Measurements from ENCODE around the gene C6orf132.

The C6orf132 gene

DNA sequence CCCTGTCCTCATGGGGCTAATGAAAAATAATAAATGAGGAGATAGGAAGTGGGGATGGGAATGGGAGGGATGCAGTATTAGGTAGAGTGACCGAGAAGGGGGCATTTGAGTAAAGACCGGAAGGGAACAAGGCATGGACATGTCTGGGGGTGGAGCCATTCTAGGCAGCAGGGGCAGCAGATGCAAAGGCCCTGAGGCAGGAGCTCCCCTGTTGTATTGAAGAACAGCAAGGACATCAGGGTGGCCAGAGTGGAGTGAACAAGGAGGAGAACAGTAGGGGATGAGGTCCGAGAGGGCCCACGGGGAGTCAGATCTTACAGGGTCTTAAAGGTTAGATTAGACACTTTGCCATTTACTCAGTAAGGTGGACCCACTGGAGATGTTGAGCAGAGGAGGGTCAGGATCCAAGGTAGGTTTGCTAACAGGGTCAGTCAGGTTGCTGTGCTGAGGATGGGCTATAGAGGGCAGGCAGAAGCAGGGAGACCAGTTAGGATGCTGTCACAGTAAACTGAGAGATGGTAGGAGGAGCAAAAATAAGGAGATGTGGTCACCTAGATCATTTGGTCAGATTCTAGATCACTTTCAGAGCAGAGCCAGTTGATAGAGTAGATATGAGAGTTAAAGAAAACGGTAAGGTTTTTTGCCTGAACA, 73.4 kb downstream of the C6orf132 start:
- no peak for DNase-seq
- H2BK12ac ChIP-seq (ENCODE audit: low read length), result no peak overlapping the region
- no peak overlapping the region for H2BK120ac ChIP-seq (ENCODE audit: insufficient read depth, low read length, poor library complexity)
- no peak overlapping the region for H3K4me2 ChIP-seq (ENCODE audit: low read length)
- H4K8ac ChIP-seq (ENCODE audit: low read depth, low read length), result no peak overlapping the region
- no peak overlapping the region for H3K9ac ChIP-seq (ENCODE audit: low read length)
- no peak overlapping the region for H3K27ac ChIP-seq (ENCODE audit: low read depth, low read length)
- no peaks in the 10 kb centered on the region for H3K27me3 ChIP-seq (ENCODE audit: insufficient read depth, low read length)
- H3K4ac ChIP-seq (ENCODE audit: low read depth, low read length), result no peak overlapping the region
- no peaks in the 10 kb centered on the region for H3K9me3 ChIP-seq (ENCODE audit: insufficient read depth, low read depth, low read length)
- no peak overlapping the region for H2AFZ ChIP-seq (ENCODE audit: insufficient read depth, low read length, poor library complexity)
- no peaks in the 10 kb centered on the region for H3K79me1 ChIP-seq (ENCODE audit: low read length)
- H3K4me3 ChIP-seq (ENCODE audit: low read depth, low read length), result no peak overlapping the region
- no peak overlapping the region for H3K23ac ChIP-seq (ENCODE audit: low read length)
- no peaks in the 10 kb centered on the region for H3K4me1 ChIP-seq (ENCODE audit: control insufficient read depth in 1 of 2, insufficient read depth in 2 of 2, low read length in 2 of 2)
- H4K12ac ChIP-seq (ENCODE audit: low read depth, low read length), result no peak overlapping the region
- WGBS (ENCODE audit: extremely low coverage, insufficient coverage, insufficient read length), result no CpG with 5 or more reads among the region's 5 CpGs
- no peak overlapping the region for H4K91ac ChIP-seq (ENCODE audit: low read depth, low read length)
- H2AK5ac ChIP-seq (ENCODE audit: low read length), result no peak overlapping the region
- H3K79me2 ChIP-seq (ENCODE audit: control insufficient read depth, insufficient read depth, low read length, poor library complexity), result no peaks in the 10 kb centered on the region
- H3K36me3 ChIP-seq (ENCODE audit: control insufficient read depth in 1 of 2, insufficient read depth in 2 of 2, low read length in 2 of 2), result peaks cover 38 to 54% of the 10 kb centered on the region in 2 experiments
- no peak overlapping the region for H3K18ac ChIP-seq (ENCODE audit: low read length)
- H3K14ac ChIP-seq (ENCODE audit: low read length), result no peak overlapping the region
- H2BK5ac ChIP-seq (ENCODE audit: low read depth, low read length, poor library complexity), result no peak overlapping the region

DNA sequence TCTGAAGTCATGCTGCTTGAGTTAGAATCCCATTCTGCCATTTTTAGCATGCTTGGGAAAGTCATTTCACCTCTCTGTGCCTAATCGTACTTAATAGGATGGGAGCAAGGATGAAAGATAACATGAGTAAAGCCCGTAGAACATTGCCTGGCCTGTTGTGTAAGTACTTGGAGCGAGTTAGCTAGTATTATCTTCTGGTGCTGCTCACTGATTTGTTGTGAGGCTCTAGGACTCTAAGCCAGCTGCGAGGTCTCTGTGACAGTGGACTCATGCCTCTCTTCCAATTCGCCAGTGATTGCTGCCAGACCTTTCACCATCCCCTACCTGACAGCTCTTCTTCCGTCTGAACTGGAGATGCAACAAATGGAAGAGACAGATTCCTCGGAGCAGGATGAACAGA, 74.2 kb downstream of the C6orf132 start:
- Histone ChIP-seq H2BK12ac (ENCODE audit: low read length) (no peak overlapping the region), H3K23ac (ENCODE audit: low read length) (no peak overlapping the region), H3K9ac (ENCODE audit: low read length) (no peak overlapping the region), H3K4ac (ENCODE audit: low read depth, low read length) (no peak overlapping the region), H3K79me2 (ENCODE audit: control insufficient read depth, insufficient read depth, low read length, poor library complexity) (no peaks in the 10 kb centered on the region), H4K8ac (ENCODE audit: low read depth, low read length) (no peak overlapping the region), H2BK120ac (ENCODE audit: insufficient read depth, low read length, poor library complexity) (no peak overlapping the region), H3K14ac (ENCODE audit: low read length) (no peak overlapping the region), H3K9me3 (ENCODE audit: insufficient read depth, low read depth, low read length) (no peaks in the 10 kb centered on the region), H3K4me3 (ENCODE audit: low read depth, low read length) (no peak overlapping the region), H2AK5ac (ENCODE audit: low read length) (no peak overlapping the region), H2AFZ (ENCODE audit: insufficient read depth, low read length, poor library complexity) (no peak overlapping the region), H3K4me2 (ENCODE audit: low read length) (no peak overlapping the region), H3K36me3 (ENCODE audit: control insufficient read depth in 1 of 2, insufficient read depth in 2 of 2, low read length in 2 of 2) (peaks cover 41 to 50% of the 10 kb centered on the region in 2 experiments), H3K4me1 (ENCODE audit: control insufficient read depth in 1 of 2, insufficient read depth in 2 of 2, low read length in 2 of 2) (no peaks in the 10 kb centered on the region), H3K27me3 (ENCODE audit: insufficient read depth, low read length) (no peaks in the 10 kb centered on the region), H3K18ac (ENCODE audit: low read length) (no peak overlapping the region), H3K79me1 (ENCODE audit: low read length) (no peaks in the 10 kb centered on the region), H2BK5ac (ENCODE audit: low read depth, low read length, poor library complexity) (no peak overlapping the region), H4K12ac (ENCODE audit: low read depth, low read length) (no peak overlapping the region), H4K91ac (ENCODE audit: low read depth, low read length) (no peak overlapping the region), H3K27ac (ENCODE audit: low read depth, low read length) (no peak overlapping the region)
- WGBS (ENCODE audit: extremely low coverage, insufficient coverage, insufficient read length), result no CpG with 5 or more reads among the region's 7 CpGs
- no peak for DNase-seq

DNA sequence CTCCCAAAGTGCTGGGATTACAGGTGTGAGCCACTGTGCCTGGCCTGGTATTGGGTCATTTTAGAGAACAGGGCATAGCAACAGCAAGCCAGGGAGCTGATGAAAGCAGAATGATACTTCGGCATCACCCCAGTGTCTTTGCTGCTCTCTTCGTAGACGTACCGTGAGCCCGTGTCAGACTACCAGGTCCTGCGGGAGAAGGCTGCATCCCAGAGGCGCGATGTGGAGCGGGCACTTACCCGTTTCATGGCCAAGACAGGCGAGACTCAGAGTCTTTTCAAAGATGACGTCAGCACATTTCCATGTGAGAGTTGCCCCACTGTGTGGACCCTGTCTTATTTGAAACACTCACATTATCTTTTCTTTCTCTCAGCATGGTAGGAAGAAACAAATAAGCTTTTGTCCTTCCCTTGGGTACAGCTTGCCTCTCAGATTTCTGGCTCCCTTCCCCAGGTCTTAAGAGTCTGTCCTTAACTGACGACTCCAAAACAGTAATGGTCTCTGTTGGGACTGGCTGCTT, 76.2 kb downstream of the C6orf132 start:
- no peak for DNase-seq
- Histone ChIP-seq H3K27ac (ENCODE audit: low read depth, low read length) (no peak overlapping the region), H4K12ac (ENCODE audit: low read depth, low read length) (no peak overlapping the region), H2BK12ac (ENCODE audit: low read length) (no peak overlapping the region), H4K91ac (ENCODE audit: low read depth, low read length) (no peak overlapping the region), H3K18ac (ENCODE audit: low read length) (no peak overlapping the region), H3K27me3 (ENCODE audit: insufficient read depth, low read length) (no peaks in the 10 kb centered on the region), H3K36me3 (ENCODE audit: control insufficient read depth in 1 of 2, insufficient read depth in 2 of 2, low read length in 2 of 2) (peaks cover 41 to 48% of the 10 kb centered on the region in 2 experiments), H3K79me1 (ENCODE audit: low read length) (no peaks in the 10 kb centered on the region), H2AFZ (ENCODE audit: insufficient read depth, low read length, poor library complexity) (no peak overlapping the region), H2AK5ac (ENCODE audit: low read length) (no peak overlapping the region), H3K4me2 (ENCODE audit: low read length) (no peak overlapping the region), H3K14ac (ENCODE audit: low read length) (no peak overlapping the region), H3K9me3 (ENCODE audit: insufficient read depth, low read depth, low read length) (no peaks in the 10 kb centered on the region), H3K9ac (ENCODE audit: low read length) (no peak overlapping the region), H3K23ac (ENCODE audit: low read length) (no peak overlapping the region), H3K79me2 (ENCODE audit: control insufficient read depth, insufficient read depth, low read length, poor library complexity) (no peaks in the 10 kb centered on the region), H2BK120ac (ENCODE audit: insufficient read depth, low read length, poor library complexity) (no peak overlapping the region), H3K4me1 (ENCODE audit: control insufficient read depth in 1 of 2, insufficient read depth in 2 of 2, low read length in 2 of 2) (no peaks in the 10 kb centered on the region), H3K4me3 (ENCODE audit: low read depth, low read length) (no peak overlapping the region), H4K8ac (ENCODE audit: low read depth, low read length) (no peak overlapping the region), H2BK5ac (ENCODE audit: low read depth, low read length, poor library complexity) (no peak overlapping the region), H3K4ac (ENCODE audit: low read depth, low read length) (no peak overlapping the region)
- no CpG with 5 or more reads among the region's 13 CpGs for WGBS (ENCODE audit: extremely low coverage, insufficient coverage, insufficient read length)

DNA sequence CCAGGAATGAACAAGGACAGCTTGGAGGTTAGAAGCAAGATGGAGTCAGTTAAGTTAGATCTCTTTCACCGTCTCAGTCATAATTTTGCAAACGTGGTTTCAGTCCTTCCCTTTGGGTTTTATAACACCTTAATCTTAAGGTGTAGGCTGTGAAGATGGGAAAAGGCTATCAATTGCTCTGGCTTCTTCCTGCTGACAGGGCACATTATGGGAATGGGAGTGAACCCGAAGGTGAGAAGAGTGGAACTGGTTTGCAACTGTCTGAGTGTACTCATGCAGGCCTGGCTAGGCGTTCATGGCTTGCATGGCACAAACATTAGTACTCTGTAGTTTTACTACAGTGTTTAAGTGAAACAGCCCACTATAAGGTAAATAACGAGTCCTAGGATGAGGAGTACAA, 82.7 kb downstream of the C6orf132 start:
- H2BK12ac ChIP-seq (ENCODE audit: low read length), result no peak overlapping the region
- H2BK120ac ChIP-seq (ENCODE audit: insufficient read depth, low read length, poor library complexity), result no peak overlapping the region
- H4K8ac ChIP-seq (ENCODE audit: low read depth, low read length), result no peak overlapping the region
- no peak overlapping the region for H3K4me2 ChIP-seq (ENCODE audit: low read length)
- H3K27me3 ChIP-seq (ENCODE audit: insufficient read depth, low read length), result no peaks in the 10 kb centered on the region
- no peak overlapping the region for H3K27ac ChIP-seq (ENCODE audit: low read depth, low read length)
- H3K4ac ChIP-seq (ENCODE audit: low read depth, low read length), result no peak overlapping the region
- no peak overlapping the region for H2BK5ac ChIP-seq (ENCODE audit: low read depth, low read length, poor library complexity)
- no peak overlapping the region for H4K12ac ChIP-seq (ENCODE audit: low read depth, low read length)
- H3K4me1 ChIP-seq (ENCODE audit: control insufficient read depth in 1 of 2, insufficient read depth in 2 of 2, low read length in 2 of 2), result no peaks in the 10 kb centered on the region
- H2AFZ ChIP-seq (ENCODE audit: insufficient read depth, low read length, poor library complexity), result no peak overlapping the region
- H3K18ac ChIP-seq (ENCODE audit: low read length), result no peak overlapping the region
- no peak for DNase-seq
- H3K36me3 ChIP-seq (ENCODE audit: control insufficient read depth in 1 of 2, insufficient read depth in 2 of 2, low read length in 2 of 2), result peaks cover 37 to 42% of the 10 kb centered on the region in 2 experiments
- no peaks in the 10 kb centered on the region for H3K79me2 ChIP-seq (ENCODE audit: control insufficient read depth, insufficient read depth, low read length, poor library complexity)
- no peak overlapping the region for H3K4me3 ChIP-seq (ENCODE audit: low read depth, low read length)
- H3K23ac ChIP-seq (ENCODE audit: low read length), result no peak overlapping the region
- no peak overlapping the region for H2AK5ac ChIP-seq (ENCODE audit: low read length)
- H3K14ac ChIP-seq (ENCODE audit: low read length), result no peak overlapping the region
- H3K79me1 ChIP-seq (ENCODE audit: low read length), result no peaks in the 10 kb centered on the region
- H4K91ac ChIP-seq (ENCODE audit: low read depth, low read length), result no peak overlapping the region
- no peak overlapping the region for H3K9ac ChIP-seq (ENCODE audit: low read length)
- peaks cover 2% of the 10 kb centered on the region for H3K9me3 ChIP-seq (ENCODE audit: insufficient read depth, low read depth, low read length)
- no CpG with 5 or more reads among the region's 5 CpGs for WGBS (ENCODE audit: extremely low coverage, insufficient coverage, insufficient read length)
